Lower leg skin (tissue), 4 donors: ENCODE data around the gene CMTM5. TPM values are rescaled to one million over a fixed set of nuclear protein-coding genes. Genes with fewer than 3 reads are reported as not detected.
A peak's percentile ranks its signal among the peaks of the same experiment; 100 is the strongest.

Experiments
- DNase-seq, 2 donors: peaks; one replicate each; pipeline ENCODE4 v3.0.0-alpha.2; 2019; ENCODE audit warnings: low spot score in 2 of 2
- H3K4me3 ChIP-seq: fragments of 200-600 bp; sonication (generic); 2 replicates; pipeline ENCODE4 v1.5.1; 2017; ENCODE audit warnings: mild to moderate bottlenecking, low read depth; ENCODE audit not compliant: poor library complexity, severe bottlenecking
- POLR2A ChIP-seq, 2 donors: fragments of 450-650 bp; IDR thresholded peaks; one replicate each; pipeline ENCODE4 v1.6.1; 2016 to 2017; ENCODE audit warnings: antibody characterized with exemption in 2 of 2, mild to moderate bottlenecking in 1 of 2, moderate library complexity in 1 of 2
- WGBS, 2 donors: methylation state at CpG; one replicate each; pipeline ENCODE4 v1.1.5; 2018; 5-methylcytosine and 5-hydroxymethylcytosine counted together
- intact Hi-C: fragments of 100-400 bp; cut with DNase I; formaldehyde crosslinking; loops from one replicate; pipeline ENCODE4 v1.15.0; 2023; ENCODE audit warnings: low total_unique reads
- total RNA-seq, 4 donors: library from RNA; depleted of rRNA; stranded (reverse); fragments of >200 nt; gene quantifications; one replicate each; pipeline ENCODE4 v1.1.0, GENCODE V29; 2016
- TF ChIP-seq, protein P1 (sequence below), 3 donors: fragments of 450-650 bp; IDR thresholded peaks; one replicate each; pipeline ENCODE4 v1.5.1; 2016; ENCODE audit warnings: antibody characterized with exemption in 3 of 3, mild to moderate bottlenecking in 3 of 3, moderate library complexity in 2 of 3

The CMTM5 gene, protein sequence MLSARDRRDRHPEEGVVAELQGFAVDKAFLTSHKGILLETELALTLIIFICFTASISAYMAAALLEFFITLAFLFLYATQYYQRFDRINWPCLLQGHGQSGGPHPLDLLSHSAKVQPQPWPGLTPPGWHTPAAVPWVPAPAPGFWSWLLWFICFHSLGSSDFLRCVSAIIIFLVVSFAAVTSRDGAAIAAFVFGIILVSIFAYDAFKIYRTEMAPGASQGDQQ
- total RNA-seq: under 1 TPM in 2 of 4 donors, not detected in 2; 0.38 to 0.58 TPM

DNA sequence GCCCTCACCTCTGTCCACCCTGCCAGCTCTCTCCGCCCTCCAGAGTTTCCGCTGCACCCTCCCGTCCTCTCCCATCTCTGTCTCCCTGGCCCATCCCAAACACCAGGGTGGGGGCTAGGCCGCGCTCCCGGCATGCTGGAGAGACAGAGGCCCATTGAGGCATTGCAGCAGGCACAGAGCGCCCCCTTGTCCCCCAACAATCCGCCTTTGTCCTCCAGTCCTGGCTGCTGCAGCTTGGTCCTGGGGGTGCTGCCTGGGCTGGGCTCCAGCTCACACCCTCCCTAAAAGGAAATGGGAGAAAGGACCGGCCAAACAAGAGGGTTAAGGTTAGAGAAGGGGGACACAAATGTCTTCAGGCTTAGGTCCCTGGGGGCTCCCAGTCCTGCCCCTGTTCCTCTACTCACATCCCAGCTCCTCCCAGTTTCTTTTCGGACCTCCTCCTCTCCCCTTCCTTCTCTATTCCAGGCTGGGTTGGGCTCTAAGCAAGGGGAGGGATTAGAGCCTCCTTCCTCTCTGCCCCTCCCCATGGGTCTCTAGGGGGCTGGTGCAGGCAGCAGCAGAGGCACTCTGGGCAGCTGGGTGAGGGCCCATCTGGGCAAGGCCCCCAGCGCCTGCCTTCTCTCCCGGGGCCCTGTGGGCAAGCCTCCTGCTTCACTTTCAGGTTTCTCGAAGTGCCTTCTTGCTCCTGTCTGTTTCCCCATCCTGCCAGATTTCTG is at the start of gene CMTM5:
CMTM5 (plus strand) TSS at position 565 of the 716 bp plus-strand sequence. CDS start 206 bp downstream, outside the sequence.
- H3K4me3 ChIP-seq: no peak within 1 kb of the TSS
- DNase-seq: no peak
- WGBS, 2 donors: 57 to 60% methylated on average over 13 of the region's 13 CpGs
- TF ChIP-seq, protein P1, sequence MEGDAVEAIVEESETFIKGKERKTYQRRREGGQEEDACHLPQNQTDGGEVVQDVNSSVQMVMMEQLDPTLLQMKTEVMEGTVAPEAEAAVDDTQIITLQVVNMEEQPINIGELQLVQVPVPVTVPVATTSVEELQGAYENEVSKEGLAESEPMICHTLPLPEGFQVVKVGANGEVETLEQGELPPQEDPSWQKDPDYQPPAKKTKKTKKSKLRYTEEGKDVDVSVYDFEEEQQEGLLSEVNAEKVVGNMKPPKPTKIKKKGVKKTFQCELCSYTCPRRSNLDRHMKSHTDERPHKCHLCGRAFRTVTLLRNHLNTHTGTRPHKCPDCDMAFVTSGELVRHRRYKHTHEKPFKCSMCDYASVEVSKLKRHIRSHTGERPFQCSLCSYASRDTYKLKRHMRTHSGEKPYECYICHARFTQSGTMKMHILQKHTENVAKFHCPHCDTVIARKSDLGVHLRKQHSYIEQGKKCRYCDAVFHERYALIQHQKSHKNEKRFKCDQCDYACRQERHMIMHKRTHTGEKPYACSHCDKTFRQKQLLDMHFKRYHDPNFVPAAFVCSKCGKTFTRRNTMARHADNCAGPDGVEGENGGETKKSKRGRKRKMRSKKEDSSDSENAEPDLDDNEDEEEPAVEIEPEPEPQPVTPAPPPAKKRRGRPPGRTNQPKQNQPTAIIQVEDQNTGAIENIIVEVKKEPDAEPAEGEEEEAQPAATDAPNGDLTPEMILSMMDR (IDR thresholded peaks at IDR 0.05): no peak
- TF ChIP-seq POLR2A (IDR thresholded peaks at IDR 0.05): no peak
- intact Hi-C loops: no loop called here

DNA sequence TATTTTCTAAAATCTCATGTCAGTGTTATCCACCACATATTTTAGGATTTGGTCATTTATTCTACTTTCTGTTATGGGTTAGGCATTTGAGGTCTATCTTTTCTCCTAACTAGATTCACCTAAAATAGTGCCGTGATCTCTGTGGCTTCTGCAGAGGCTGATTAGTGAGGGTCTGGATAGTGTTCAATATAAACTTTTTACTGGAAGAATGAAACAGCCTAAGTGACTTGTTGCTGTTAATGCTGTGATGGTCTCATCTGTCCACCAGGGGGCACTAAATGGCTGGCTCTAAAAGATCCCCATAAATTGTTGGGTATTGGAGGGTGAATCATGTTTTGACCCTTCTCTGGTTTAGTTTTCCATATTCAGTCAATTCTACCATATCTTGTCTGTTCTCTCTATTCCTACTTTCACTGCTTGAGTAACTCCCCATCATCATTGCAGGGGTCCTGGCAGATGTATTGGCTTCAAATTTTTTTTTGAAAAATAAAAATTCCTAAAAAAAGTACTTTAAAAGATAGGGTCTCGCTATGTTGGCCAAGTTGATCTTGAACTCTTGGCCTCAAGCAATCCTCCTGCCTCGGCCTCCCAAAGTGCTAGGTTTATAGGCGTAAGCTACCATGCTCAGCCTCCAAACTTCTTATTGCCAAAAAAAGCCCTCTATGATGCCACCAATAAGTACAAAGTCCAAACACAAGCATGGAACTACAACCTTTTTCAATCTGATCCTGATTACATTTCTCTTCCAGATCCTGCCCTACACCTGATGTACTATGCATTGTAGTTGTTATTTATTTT is 48.7 kb upstream of the CMTM5 start:
- no peak overlapping the region for H3K4me3 ChIP-seq
- DNase-seq: peak; percentile 65 to 91
- TF ChIP-seq POLR2A (IDR thresholded peaks at IDR 0.05): no peak
- TF ChIP-seq, protein P1 (IDR thresholded peaks at IDR 0.05): peak in 1 of 3 donors; percentile 70
- intact Hi-C loops: loop anchor here (5.0 to 10.0 kb wide), 2 partner anchors 54 to 147 kb away; no protein-coding TSS in a partner anchor
- WGBS, 2 donors: 38 to 43% methylated on average over 4 of the region's 4 CpGs

DNA sequence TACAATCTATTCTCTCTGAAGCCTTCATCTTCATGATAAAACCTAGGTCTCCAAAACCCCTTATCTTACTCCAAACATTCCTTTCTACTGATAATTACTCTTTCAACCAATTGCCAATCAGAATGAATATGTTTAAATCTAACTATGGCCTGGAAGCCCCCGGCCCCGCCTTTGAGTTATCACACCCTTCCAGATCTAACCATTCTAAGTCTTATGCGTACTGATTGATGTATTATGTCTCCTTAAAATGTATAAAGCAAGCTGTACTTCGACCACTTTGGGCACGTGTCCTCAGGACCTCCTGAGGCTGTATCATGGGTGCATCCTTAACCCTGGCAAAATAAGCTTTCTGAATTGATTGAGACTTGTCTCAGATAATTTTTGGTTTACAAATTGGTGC is 41.2 kb upstream of the CMTM5 start:
- intact Hi-C loops: no loop called here
- DNase-seq: no peak
- TF ChIP-seq POLR2A (IDR thresholded peaks at IDR 0.05): no peak
- TF ChIP-seq, protein P1 (IDR thresholded peaks at IDR 0.05): no peak
- 86 to 89% methylated on average over 5 of the region's 5 CpGs for WGBS, 2 donors
- H3K4me3 ChIP-seq: no peak overlapping the region

DNA sequence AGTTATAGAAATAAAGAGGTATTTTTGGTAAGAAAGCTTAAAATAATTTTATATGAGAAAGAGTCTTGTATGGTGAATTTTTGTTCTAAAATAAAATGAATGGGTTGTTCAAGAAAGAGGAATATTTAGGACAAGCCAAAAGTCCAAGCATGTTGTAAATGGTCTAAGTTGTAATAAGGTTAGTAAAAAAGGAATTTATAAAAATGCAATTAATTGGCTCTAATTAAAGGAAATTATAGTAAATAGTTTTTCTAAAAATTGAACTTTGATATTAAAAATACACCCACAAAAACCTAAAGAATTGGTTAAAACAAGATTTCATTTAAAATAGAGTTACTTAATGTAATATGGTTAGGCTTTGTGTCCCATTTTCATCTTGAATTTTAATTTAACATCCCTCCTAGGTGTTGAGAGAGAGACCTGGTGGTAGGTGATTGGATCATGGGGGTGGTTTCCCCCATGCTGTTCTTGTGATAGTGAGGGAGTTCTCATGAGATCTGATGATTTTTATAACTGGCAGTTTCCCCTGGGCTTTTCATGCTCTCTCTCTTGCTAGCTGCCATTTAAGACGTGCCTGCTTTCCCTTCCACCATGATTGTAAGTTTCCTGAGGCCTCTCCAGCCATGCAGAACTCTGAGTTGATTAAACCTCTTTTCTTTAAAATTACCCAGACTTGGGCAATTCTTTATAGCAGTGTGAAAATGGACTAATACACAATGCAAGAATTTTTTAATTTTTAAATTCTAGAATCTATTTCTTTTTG is 37.2 kb upstream of the CMTM5 start:
- TF ChIP-seq, protein P1 (IDR thresholded peaks at IDR 0.05): no peak
- no peak for TF ChIP-seq POLR2A (IDR thresholded peaks at IDR 0.05)
- intact Hi-C loops: loop anchor here (10.0 kb wide), 1 partner anchor 105 kb away; no protein-coding TSS in a partner anchor
- WGBS, 2 donors: 77 to 90% methylated on average over 1 of the region's 1 CpG
- H3K4me3 ChIP-seq: no peak overlapping the region
- no peak for DNase-seq

DNA sequence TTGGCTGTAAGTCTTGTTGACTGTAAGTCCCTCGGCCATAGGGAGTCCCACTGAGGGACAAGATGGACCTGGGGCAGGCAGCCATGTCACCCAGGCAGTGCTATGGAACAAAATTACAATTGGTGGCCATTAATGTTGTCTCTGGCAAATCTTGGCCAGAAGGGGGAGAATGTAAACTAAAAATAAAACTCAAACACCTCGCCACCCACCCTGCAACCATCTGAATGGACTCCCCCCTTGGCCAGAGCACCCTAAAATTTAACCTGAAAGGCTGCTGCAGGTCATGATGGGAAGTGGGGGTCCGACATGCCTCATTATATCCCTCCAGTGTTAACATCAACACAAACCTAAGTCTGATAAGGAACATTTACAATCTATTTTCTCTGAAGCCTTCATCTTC is 32.4 kb upstream of the CMTM5 start:
- DNase-seq: peak in 1 of 2 donors; percentile 58
- no peak for TF ChIP-seq POLR2A (IDR thresholded peaks at IDR 0.05)
- intact Hi-C loops: loop anchor here (10.0 kb wide), 1 partner anchor 100 kb away; no protein-coding TSS in a partner anchor
- WGBS, 2 donors: 58 to 60% methylated on average over 3 of the region's 3 CpGs
- no peak overlapping the region for H3K4me3 ChIP-seq
